ENCODE results near the gene SIX2.
"Not testable (repeated sequence)": the region's sequence is repeated elsewhere in the genome, so short reads cannot be mapped to it uniquely, and the experiment has no call there.

DNA sequence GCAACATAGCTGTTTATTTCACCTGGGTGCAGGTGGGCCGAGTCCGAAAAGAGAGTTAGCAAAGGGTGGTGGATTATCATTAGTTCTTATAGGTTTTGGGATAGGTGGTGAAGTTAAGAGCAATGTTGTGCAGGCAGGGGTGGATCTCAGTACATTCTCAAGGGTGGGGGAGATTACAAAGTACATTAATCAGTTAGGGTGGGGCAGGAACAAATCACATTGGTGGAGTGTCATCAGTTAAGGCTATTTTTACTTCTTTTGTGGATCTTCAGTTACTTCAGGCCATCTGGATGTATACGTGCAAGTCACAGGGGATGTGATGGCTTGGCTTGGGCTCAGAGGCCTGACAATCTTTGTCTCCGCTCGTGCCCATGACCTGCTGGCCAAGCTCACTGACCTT is 30.6 kb upstream of the SIX2 start:
- TF ChIP-seq, protein P1, sequence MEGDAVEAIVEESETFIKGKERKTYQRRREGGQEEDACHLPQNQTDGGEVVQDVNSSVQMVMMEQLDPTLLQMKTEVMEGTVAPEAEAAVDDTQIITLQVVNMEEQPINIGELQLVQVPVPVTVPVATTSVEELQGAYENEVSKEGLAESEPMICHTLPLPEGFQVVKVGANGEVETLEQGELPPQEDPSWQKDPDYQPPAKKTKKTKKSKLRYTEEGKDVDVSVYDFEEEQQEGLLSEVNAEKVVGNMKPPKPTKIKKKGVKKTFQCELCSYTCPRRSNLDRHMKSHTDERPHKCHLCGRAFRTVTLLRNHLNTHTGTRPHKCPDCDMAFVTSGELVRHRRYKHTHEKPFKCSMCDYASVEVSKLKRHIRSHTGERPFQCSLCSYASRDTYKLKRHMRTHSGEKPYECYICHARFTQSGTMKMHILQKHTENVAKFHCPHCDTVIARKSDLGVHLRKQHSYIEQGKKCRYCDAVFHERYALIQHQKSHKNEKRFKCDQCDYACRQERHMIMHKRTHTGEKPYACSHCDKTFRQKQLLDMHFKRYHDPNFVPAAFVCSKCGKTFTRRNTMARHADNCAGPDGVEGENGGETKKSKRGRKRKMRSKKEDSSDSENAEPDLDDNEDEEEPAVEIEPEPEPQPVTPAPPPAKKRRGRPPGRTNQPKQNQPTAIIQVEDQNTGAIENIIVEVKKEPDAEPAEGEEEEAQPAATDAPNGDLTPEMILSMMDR (IDR thresholded peaks at IDR 0.05): not testable (repeated sequence)
- TF ChIP-seq POLR2A (IDR thresholded peaks at IDR 0.05): not testable (repeated sequence)
